ENCODE data around the gene RNASET2.
"Not testable (repeated sequence)": the region's sequence is repeated elsewhere in the genome, so short reads cannot be mapped to it uniquely, and the experiment has no call there.

DNA sequence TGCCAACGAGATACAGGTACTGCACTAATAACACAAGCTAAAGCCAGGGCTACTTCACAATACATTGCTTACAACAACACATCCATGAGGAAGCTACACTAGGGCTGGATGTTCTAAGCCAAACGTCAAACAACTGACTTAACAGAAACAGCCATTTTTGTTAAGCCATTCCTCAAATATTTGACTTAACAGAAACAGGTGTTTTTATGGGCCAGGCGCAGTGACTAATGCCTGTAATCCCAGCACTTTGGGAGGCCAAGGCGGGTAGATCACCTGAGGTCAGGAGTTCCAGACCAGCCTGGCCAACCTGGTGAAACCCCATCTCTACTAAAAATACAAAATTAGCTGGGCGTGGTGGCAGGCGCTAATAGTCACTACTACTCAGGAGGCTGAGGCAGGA is 7.6 kb downstream of the RNASET2 start:
- not testable (repeated sequence) for TF ChIP-seq EZH2 (IDR thresholded peaks at IDR 0.05; ENCODE audit: low read length)
- TF ChIP-seq, protein P1, sequence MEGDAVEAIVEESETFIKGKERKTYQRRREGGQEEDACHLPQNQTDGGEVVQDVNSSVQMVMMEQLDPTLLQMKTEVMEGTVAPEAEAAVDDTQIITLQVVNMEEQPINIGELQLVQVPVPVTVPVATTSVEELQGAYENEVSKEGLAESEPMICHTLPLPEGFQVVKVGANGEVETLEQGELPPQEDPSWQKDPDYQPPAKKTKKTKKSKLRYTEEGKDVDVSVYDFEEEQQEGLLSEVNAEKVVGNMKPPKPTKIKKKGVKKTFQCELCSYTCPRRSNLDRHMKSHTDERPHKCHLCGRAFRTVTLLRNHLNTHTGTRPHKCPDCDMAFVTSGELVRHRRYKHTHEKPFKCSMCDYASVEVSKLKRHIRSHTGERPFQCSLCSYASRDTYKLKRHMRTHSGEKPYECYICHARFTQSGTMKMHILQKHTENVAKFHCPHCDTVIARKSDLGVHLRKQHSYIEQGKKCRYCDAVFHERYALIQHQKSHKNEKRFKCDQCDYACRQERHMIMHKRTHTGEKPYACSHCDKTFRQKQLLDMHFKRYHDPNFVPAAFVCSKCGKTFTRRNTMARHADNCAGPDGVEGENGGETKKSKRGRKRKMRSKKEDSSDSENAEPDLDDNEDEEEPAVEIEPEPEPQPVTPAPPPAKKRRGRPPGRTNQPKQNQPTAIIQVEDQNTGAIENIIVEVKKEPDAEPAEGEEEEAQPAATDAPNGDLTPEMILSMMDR (optimal IDR thresholded peaks at IDR 0.05 in 1 of 3, IDR thresholded peaks at IDR 0.05 in 1 of 3, conservative IDR thresholded peaks at IDR 0.05 in 1 of 3; ENCODE audit: extremely low read depth in 1 of 3, insufficient read depth in 2 of 3, low read length in 3 of 3) = not testable (repeated sequence)

Measured in keratinocyte (primary cell).